ENCODE data around the gene YBEY. TPM values are rescaled to one million over a fixed set of nuclear protein-coding genes. Genes with fewer than 3 reads are reported as not detected.

YBEY gene
- polyA plus RNA-seq, 5 donors, result 14.5 to 23.4 (median 21.3) TPM

- peak; percentile 24 to 39 for DNase-seq
Measured at GRCh38 chr21:46325073-46325912, 39.2 kb downstream of the YBEY start.

- no peak for DNase-seq
Measured at GRCh38 chr21:46326110-46326703, 40.1 kb downstream of the YBEY start.

- no peak for DNase-seq
Measured at GRCh38 chr21:46327711-46328110, 41.6 kb downstream of the YBEY start.

GRCh38 chr21:46328151-46328550 lies 42.0 kb downstream of the YBEY start:
- DNase-seq, result no peak

- DNase-seq, result no peak
Measured at GRCh38 chr21:46329796-46330195, 43.7 kb downstream of the YBEY start.

GRCh38 chr21:46334351-46335140 lies 48.4 kb downstream of the YBEY start:
- no peak for DNase-seq

- no peak for DNase-seq
Measured at GRCh38 chr21:46336603-46337002, 50.5 kb downstream of the YBEY start.

DNA sequence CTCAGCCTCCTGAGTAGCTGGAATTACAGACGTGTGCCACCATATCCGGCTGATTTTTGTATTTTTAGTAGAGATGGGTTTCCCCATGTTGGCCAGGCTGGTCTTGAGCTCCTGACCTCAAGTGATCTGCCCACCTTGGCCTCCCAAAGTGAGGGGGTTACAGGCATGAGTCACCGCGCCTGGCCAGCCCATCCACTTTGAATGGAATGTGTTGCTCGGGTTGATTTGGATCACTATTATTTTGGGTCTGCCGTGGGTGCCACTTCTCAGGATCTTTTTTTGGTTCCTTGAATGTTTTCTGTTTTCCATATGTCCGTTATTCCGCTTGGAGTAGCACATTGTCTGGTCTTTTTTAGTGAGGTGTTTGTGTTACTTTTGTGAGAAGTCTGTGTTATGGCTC lies 54.9 kb downstream of the YBEY start:
- no peak for DNase-seq

DNA sequence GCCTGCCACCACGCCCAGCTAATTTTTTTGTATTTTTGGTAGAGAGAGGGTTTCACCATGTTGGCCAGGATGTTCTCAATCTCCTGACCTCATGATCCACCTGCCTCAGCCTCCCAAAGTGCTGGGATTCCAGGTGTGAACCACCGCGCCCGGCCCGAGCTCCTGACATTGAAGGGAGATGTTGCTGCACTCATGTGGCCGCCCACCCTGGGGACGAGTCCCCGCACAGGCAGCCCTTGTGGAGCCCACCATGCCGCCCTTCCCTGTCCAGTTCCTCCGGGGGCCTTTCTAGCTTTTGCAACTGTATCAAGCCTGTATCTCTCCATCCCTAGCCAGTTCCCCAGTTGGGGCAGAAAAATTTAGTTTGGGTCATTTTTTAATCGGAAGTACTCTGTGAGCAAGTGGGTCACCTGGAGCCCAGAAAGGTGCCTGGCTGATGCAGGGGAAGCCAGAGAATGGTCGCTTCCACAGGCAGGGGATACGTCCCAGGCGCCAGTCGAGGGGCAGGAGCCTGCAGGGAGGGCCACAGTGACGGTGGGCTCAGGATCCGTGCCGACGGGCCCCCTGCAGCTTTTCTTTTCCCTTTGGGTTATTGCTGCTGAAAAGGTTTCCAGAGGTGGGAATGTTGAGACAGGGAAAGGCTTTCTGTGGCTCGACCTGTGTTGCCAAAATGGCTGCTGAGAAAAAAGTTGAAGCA lies 58.2 kb downstream of the YBEY start:
- no peak for DNase-seq

DNA sequence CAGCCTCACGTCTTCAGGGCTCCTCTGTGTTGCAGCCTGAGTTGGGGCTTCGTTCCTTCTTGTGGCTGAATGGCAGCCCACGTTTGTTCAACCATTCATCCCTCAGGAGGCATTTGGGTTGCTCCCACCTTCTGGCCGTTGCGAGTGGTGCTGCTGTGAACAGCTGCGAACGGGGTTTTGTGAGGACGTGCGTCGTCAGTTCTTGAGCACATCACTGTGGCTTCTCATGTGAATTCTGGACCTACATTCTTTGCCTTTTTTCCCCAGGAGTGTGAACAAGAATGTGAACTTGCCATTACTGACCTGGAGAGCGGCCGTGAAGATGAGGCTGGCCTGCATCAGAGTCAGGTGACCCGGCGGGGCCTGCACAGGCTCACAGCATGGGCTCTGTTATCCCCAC lies 59.7 kb downstream of the YBEY start:
- no peak for DNase-seq

DNA sequence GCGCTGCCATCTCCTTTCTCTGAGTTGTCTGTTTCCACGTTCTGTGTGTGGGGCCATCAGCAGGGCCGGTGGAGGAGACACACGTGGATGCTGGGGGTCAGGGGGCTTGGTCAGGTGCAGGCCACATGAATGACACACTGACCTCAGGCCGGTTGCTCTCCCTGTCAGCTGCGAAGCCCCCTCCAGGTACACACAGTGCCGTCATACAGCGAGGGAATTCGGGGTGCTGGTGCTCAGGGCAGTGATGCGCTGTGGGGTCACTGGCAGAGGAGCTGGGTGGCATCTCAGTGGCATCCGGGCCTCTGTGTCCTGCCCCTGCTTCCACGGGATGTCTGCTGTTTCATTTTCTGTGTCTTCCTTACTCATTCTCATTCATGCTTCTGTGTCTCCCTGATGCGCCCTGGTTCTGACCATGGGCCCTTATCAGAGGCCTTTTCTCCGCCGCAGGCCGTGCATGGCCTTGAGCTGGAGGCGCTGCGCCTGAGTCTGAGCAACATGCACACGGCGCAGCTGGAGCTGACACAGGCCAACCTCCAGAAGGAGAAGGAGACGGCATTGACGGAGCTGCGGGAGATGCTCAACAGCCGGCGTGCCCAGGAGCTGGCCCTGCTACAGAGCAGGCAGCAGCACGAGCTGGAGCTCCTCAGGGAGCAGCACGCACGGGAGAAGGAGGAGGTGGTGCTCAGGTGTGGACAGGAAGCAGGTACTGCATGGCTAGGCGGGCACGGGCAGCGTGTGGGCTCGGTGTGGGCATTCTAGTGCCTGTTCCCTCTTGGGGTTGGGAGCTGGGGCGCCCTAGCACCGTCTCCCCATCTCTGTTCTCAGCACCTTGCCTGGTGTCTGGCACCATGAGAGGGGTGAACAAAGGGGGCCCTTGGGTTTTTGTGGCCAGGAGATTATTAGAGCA lies 60.4 kb downstream of the YBEY start:
- DNase-seq, result no peak

GRCh38 chr21:46347203-46347550 lies 61.0 kb downstream of the YBEY start:
- no peak for DNase-seq

Other genes with a start within 250 kb of the YBEY start
- 100 to 1,000 TPM; 330 to 702 (median 390) TPM for gene COL6A2, start 188.2 kb upstream of the YBEY start, polyA plus RNA-seq (ENCODE audit: insufficient read depth in 1 of 5, insufficient read length in 5 of 5, low replicate concordance in 1 of 5)
- gene FTCD, start 130.8 kb upstream of the YBEY start, polyA plus RNA-seq (ENCODE audit: insufficient read depth in 1 of 5, insufficient read length in 5 of 5, low replicate concordance in 1 of 5), result 1 to 10 TPM; 1.2 to 2.4 (median 1.8) TPM
- 10 to 100 TPM in 3 of 5 donors, 1 to 10 TPM in 2; 7.7 to 18.6 (median 11.1) TPM for gene SPATC1L, start 101.9 kb upstream of the YBEY start, polyA plus RNA-seq (ENCODE audit: insufficient read depth in 1 of 5, insufficient read length in 5 of 5, low replicate concordance in 1 of 5)
- 10 to 100 TPM; 27.5 to 57.9 (median 44.3) TPM for gene LSS, start 57.6 kb upstream of the YBEY start, polyA plus RNA-seq (ENCODE audit: insufficient read depth in 1 of 5, insufficient read length in 5 of 5, low replicate concordance in 1 of 5)
- 10 to 100 TPM; 71.1 to 93.8 (median 77.0) TPM for gene MCM3AP, start 731 bp upstream of the YBEY start, polyA plus RNA-seq (ENCODE audit: insufficient read depth in 1 of 5, insufficient read length in 5 of 5, low replicate concordance in 1 of 5)
- 10 to 100 TPM; 16.7 to 23.0 (median 20.4) TPM for gene C21orf58, start 37.5 kb downstream of the YBEY start, polyA plus RNA-seq (ENCODE audit: insufficient read depth in 1 of 5, insufficient read length in 5 of 5, low replicate concordance in 1 of 5)
- gene PCNT, start 37.8 kb downstream of the YBEY start, polyA plus RNA-seq (ENCODE audit: insufficient read depth in 1 of 5, insufficient read length in 5 of 5, low replicate concordance in 1 of 5), result 10 to 100 TPM; 27.9 to 33.4 (median 31.9) TPM
- 10 to 100 TPM; 48.0 to 68.7 (median 56.0) TPM for gene DIP2A, start 172.5 kb downstream of the YBEY start, polyA plus RNA-seq (ENCODE audit: insufficient read depth in 1 of 5, insufficient read length in 5 of 5, low replicate concordance in 1 of 5)